Stimulated activated CD4-positive, alpha-beta T cell treated with anti-CD3 and anti-CD28 coated beads, TNF-alpha, amount 100 ng/mL, for 24 hours (primary cell): ENCODE results near the gene CELF4.

Experiments
- DNase-seq, 3 experiments: peaks; one replicate each; pipeline ENCODE4 v3.0.0-alpha.2; 2020; ENCODE audit warnings: low read depth in 3 of 3

CELF4 gene

DNA sequence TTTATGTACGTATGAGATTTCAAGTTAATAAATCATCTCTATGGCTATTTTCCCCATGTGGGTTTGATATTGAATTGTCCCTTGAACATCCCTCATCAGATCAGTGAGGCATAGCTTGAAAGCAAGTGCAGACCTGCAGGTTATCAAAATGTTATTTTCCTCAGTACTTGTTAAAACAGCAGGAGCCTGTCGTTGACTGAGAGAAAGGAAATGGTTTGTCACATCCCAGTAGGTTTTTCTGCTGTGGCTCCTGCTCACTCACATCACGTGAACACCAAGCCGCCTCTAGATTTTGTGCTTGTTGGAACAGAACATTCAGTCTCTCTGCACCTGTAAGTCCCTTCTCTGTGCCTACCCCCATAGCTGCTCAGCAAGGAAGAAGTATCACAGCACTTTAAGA is 340.3 kb downstream of the CELF4 start:
- DNase-seq: no peak

DNA sequence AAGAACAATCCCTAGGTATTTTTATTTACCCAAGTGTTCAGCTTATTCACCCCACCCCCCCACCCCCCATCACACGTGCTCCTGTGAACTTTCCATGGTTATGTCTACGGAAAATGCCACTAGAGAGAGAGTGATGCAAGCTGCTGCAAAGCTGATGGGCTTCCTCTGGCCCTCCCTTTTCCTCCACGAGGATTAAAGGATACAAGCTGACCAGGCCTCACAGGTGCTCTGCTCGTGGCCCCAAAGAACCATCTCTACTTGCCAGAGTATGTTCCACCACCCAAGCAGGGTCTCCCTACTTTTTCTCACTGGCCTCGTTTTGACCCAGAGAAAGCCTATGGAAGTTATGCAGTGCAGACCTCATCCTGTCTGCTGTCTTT is 342.6 kb downstream of the CELF4 start:
- DNase-seq: no peak

DNA sequence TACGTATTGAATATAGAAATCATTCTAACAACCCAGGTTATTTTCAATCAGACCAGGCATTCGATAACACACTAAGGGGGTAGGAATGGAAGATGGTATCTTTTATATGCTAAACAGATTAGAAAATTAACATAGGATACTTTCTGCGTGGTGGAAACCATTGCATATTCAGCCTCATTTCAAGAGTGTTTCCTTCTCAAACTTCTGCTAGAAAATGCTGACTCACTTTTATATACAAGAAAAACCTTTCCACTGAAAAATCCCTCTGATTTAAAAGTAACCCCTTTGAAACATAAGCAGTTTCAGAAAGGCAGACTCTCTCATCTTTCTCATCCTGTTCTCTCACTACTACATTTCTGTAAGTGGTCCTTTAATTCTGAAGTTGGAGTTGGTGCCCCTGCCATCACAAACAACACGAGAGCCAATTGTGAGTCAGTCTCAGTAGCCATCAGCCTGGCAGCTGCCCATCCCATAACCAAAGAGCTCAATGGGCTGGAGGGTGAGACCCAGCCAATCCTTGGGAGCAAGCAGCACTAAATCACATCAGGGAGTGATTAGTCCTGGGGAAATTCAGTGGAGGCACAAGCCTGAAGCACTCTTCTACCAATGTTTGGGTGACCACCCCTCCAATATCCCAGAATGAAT is 343.1 kb downstream of the CELF4 start:
- no peak for DNase-seq

DNA sequence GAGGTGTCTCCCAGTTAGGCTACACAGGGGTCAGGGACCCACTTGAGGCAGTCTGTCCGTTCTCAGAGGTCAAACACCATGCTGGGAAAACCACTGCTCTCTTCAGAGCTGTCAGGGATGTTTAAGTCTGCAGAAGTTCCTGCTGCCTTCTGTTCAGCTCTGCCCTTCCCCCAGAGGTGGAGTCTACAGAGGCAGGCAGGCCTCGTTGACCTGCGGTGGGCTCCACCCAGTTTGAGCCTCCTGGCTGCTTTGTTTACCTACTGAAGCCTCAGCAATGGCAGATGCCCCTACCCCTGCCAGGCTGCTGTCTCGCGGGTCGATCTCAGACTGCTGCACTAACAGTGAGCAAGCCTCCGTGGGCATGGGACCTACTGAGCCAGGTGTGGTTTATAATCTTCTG is 346.3 kb downstream of the CELF4 start:
- DNase-seq: no peak

DNA sequence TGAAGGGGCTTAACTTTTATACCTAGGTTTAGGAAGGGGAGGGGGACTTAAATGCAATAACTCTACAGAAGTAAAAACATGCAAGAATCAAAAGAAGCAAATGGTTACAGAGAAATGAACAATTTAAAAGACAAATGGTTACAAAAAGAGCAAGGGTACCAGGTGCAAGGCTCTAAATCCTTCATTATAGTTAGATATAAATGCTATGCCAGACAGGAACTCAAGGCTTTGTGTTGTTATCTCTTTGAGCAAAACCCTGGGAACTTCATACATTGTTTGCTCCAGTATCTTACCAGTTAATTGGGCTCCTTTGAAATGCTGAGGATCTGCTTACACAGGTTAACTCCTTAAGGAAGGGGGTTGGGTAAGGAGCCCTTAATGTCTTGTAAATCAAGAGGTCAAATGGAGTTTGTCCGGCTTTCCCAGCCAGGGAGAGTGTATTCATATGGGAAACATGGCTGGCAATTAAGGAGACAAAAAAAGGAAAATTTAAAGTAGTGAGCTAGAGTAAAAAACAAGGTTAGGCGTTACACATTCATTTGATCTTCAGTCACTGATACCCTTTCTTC is 347.5 kb downstream of the CELF4 start:
- DNase-seq: no peak

DNA sequence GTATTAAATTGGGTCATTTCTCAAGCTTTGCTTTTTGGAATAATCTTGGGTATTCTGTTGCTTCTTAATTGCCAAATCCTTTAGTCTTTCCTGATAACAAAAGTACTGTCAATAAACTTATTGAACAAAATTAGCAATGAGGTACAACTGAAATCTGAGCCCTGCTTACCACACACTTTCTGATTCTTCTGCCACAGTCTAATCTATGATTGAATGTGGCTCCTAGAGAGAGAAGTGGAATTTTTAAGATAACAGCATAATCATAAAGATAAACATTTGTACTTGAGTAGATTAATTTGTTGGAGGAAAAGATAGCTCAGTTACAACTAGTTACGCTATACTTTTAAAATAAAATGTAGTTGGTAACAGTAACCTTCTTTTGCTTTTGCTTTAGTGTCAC is 354.8 kb downstream of the CELF4 start:
- no peak for DNase-seq

DNA sequence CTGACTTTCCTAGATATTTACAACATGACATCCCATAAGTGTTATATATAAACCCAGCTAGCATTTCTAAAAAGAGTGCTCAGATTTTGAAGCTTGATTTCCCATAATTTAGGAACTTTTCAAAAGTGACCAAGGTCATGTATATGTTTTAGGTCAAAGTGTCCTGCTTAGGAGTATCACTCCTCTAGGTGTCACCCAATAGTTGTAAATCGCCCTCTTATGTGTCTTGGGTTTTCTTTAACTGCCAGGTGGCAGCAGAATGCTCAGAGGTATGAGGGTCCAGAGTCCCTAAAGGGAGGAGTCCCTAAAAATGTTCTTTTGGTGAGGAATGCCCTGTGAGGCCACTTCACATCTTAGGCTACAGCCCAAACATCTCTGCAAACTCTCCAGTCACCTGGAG is 358.3 kb downstream of the CELF4 start:
- DNase-seq: no peak

DNA sequence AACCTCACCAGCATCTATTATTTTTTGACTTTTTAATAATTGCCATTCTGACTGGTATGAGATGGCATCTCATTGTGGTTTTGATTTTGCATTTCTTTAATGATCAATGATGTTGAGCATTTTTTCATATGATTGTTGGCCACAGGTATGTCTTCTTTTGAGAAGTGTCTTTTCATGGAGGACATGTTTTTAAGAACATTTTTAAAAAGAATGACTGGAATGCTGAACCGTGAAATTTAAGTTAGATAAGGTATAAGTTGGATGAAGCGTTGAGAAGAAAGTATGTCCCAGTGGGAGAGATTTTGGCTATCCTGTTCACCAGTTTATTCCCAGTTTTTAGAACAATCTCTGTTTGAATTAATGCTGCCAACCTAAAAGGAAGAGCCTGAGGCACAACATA is 365.9 kb downstream of the CELF4 start:
- no peak for DNase-seq
